Uterus (tissue), 2 donors: ENCODE results near the gene RIPOR2.

ENCODE experiments used
- POLR2A ChIP-seq, 2 donors: fragments of 450-650 bp; IDR thresholded peaks; one replicate each; pipeline ENCODE4 v1.6.1; 2016; ENCODE audit warnings: antibody characterized with exemption in 2 of 2, mild to moderate bottlenecking in 1 of 2, moderate library complexity in 1 of 2
- TF ChIP-seq, protein P1 (sequence below), 4 experiments: fragments of 200-600 bp in 2 of 4; fragments of 450-650 bp in 2 of 4; sonication (generic) in 2 of 4; IDR thresholded peaks; one replicate each; pipeline ENCODE4 v1.5.1; 2016 to 2019; ENCODE audit warnings: antibody characterized with exemption in 4 of 4, mild to moderate bottlenecking in 2 of 4, moderate library complexity in 1 of 4

DNA sequence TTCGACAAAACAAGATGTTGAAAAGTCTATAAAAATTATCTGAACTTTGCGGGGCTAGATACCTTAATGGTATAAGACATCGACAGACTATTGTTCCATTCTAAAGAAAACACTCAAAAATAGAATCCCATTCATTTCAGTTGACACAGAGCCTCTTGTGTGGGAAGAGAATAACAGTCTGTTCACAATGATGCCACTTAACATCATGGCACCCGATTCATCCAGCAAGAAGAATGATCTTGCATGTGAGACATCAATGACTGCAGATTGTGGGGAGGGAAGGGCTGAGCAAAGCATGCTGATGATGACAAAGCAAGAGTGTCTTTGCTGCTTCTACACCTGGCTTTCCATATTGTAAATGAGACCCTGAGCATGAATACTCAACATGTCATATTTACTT lies 87.3 kb downstream of the RIPOR2 start:
- TF ChIP-seq, protein P1, sequence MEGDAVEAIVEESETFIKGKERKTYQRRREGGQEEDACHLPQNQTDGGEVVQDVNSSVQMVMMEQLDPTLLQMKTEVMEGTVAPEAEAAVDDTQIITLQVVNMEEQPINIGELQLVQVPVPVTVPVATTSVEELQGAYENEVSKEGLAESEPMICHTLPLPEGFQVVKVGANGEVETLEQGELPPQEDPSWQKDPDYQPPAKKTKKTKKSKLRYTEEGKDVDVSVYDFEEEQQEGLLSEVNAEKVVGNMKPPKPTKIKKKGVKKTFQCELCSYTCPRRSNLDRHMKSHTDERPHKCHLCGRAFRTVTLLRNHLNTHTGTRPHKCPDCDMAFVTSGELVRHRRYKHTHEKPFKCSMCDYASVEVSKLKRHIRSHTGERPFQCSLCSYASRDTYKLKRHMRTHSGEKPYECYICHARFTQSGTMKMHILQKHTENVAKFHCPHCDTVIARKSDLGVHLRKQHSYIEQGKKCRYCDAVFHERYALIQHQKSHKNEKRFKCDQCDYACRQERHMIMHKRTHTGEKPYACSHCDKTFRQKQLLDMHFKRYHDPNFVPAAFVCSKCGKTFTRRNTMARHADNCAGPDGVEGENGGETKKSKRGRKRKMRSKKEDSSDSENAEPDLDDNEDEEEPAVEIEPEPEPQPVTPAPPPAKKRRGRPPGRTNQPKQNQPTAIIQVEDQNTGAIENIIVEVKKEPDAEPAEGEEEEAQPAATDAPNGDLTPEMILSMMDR (IDR thresholded peaks at IDR 0.05): no peak
- TF ChIP-seq POLR2A (IDR thresholded peaks at IDR 0.05): no peak
